K562 (cell line): ENCODE data around the gene WASF2. TPM values are rescaled to one million over a fixed set of nuclear protein-coding genes. Genes with fewer than 3 reads are reported as not detected.

ENCODE experiments used
- EP300 ChIP-seq: IDR thresholded peaks from 2 replicates; pipeline ENCODE4 v1.6.1; 2012; ENCODE audit warnings: low read length, improper control_type of control experiment
- GABPA ChIP-seq: fragments of 200-800 bp; sonication (Bioruptor generic); conservative IDR thresholded peaks from 2 replicates; pipeline ENCODE4 v1.6.1; 2016; ENCODE audit warnings: low read depth, missing genetic modification characterization, missing compliant biosample characterization
- GATAD2A ChIP-seq: fragments of 450-650 bp; IDR thresholded peaks from 2 replicates; pipeline ENCODE4 v1.6.1; 2017
- HDGF ChIP-seq: fragments of 450-650 bp; IDR thresholded peaks from 2 replicates; pipeline ENCODE4 v1.6.1; 2016
- MCM5 ChIP-seq: fragments of 450-650 bp; IDR thresholded peaks from 2 replicates; pipeline ENCODE4 v1.6.1; 2016; ENCODE audit warnings: low read depth
- MED1 ChIP-seq: sonication (generic); formaldehyde crosslinking; IDR thresholded peaks from 2 replicates; pipeline ENCODE4 v1.8.1; 2023; ENCODE audit warnings: missing genetic modification reagents, borderline replicate concordance
- NFRKB ChIP-seq: fragments of 450-650 bp; IDR thresholded peaks from 2 replicates; pipeline ENCODE4 v1.6.1; 2016; ENCODE audit warnings: low read depth
- NKRF ChIP-seq: fragments of 450-650 bp; IDR thresholded peaks from 2 replicates; pipeline ENCODE4 v1.6.1; 2016; ENCODE audit warnings: borderline replicate concordance
- POLR2AphosphoS5 ChIP-seq: IDR thresholded peaks from 2 replicates; pipeline ENCODE4 v1.6.1; 2011; ENCODE audit warnings: mild to moderate bottlenecking, low read depth, low read length, moderate library complexity; ENCODE audit not compliant: control insufficient read depth, insufficient read depth
- VEZF1 ChIP-seq: fragments of 200-800 bp; sonication (Bioruptor generic); IDR thresholded peaks from 2 replicates; pipeline ENCODE4 v1.6.1; 2017; ENCODE audit warnings: missing genetic modification characterization, missing compliant biosample characterization
- ZNF407 ChIP-seq: fragments of 450-650 bp; IDR thresholded peaks from 2 replicates; pipeline ENCODE4 v1.6.1; 2016; ENCODE audit warnings: low read depth
- polyA plus RNA-seq, 8 experiments: library from polyadenylated mRNA; depleted of rRNA in 4 of 8; stranded (reverse) in 5 of 8; unstranded in 3 of 8; fragments of >200 nt; fragmentation: Nextera tagmentation in 2 of 8; fragmentation: Illumina TruSeq in 1 of 8; extraction: Ambion mirVana in 2 of 8; extraction: Trizol in 1 of 8; gene quantifications; 2 replicates each; pipeline versions ENCODE4 v1.2.1 to v1.2.3, GENCODE V29; 2011 to 2014; ENCODE audit warnings: inconsistent platforms in 1 of 8, missing spikeins in 1 of 8
- total RNA-seq, 7 experiments: library from RNA; depleted of rRNA in 6 of 7; stranded (reverse); fragments of >200 nt in 6 of 7; fragmentation: Illumina TruSeq in 2 of 7; extraction: Trizol in 2 of 7; gene quantifications; 2 replicates each; pipeline versions ENCODE4 v1.2.1 to v1.2.3, GENCODE V29; 2011 to 2021; ENCODE audit warnings: low replicate concordance in 1 of 7
- TF ChIP-seq, protein P1 (sequence below): fragments of 450-650 bp; IDR thresholded peaks from 2 replicates; pipeline ENCODE4 v1.6.1; 2018; ENCODE audit not compliant: partially characterized antibody

The WASF2 gene
- total and polyA plus RNA-seq, 9 of the 15 experiments (the other 6 are each of a cell fraction or from before 2014, with no cell fraction given) = 8.2 to 163 (median 31.2) TPM

- no peak for TF ChIP-seq ZNF407
- peak; percentile 63 for TF ChIP-seq GABPA
- 0 out of 2 replicates have a peak, but pooled peaks have one; percentile 34 for TF ChIP-seq NKRF
- peak; percentile 65 for TF ChIP-seq POLR2AphosphoS5
- peak; percentile 69 for TF ChIP-seq VEZF1 (CRISPR knock-in tag)
- TF ChIP-seq MED1 = no peak
- TF ChIP-seq, protein P1, sequence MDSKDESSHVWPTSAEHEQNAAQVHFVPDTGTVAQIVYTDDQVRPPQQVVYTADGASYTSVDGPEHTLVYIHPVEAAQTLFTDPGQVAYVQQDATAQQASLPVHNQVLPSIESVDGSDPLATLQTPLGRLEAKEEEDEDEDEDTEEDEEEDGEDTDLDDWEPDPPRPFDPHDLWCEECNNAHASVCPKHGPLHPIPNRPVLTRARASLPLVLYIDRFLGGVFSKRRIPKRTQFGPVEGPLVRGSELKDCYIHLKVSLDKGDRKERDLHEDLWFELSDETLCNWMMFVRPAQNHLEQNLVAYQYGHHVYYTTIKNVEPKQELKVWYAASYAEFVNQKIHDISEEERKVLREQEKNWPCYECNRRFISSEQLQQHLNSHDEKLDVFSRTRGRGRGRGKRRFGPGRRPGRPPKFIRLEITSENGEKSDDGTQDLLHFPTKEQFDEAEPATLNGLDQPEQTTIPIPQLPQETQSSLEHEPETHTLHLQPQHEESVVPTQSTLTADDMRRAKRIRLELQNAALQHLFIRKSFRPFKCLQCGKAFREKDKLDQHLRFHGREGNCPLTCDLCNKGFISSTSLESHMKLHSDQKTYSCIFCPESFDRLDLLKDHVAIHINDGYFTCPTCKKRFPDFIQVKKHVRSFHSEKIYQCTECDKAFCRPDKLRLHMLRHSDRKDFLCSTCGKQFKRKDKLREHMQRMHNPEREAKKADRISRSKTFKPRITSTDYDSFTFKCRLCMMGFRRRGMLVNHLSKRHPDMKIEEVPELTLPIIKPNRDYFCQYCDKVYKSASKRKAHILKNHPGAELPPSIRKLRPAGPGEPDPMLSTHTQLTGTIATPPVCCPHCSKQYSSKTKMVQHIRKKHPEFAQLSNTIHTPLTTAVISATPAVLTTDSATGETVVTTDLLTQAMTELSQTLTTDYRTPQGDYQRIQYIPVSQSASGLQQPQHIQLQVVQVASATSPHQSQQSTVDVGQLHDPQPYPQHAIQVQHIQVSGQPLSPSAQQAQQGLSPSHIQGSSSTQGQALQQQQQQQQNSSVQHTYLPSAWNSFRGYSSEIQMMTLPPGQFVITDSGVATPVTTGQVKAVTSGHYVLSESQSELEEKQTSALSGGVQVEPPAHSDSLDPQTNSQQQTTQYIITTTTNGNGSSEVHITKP = peak; percentile 90
- peak; percentile 56 for TF ChIP-seq EP300
- TF ChIP-seq MCM5 = no peak
- TF ChIP-seq GATAD2A = 0 out of 2 replicates have a peak, but pooled peaks have one; percentile 31
- 0 out of 2 replicates have a peak, but pooled peaks have one; percentile 22 for TF ChIP-seq NFRKB
- 0 out of 2 replicates have a peak, but pooled peaks have one; percentile 87 for TF ChIP-seq HDGF
Measured at GRCh38 chr1:27365372-27366112, 124.4 kb downstream of the WASF2 start (continued).
